ENCODE data around the gene RTN4RL2. TPM values are rescaled to one million over a fixed set of nuclear protein-coding genes. Genes with fewer than 3 reads are reported as not detected.
A peak's percentile ranks its signal among the peaks of the same experiment; 100 is the strongest.

RTN4RL2 gene
- total RNA-seq, 1 donor from 2014 or later: 4.8 TPM

DNA sequence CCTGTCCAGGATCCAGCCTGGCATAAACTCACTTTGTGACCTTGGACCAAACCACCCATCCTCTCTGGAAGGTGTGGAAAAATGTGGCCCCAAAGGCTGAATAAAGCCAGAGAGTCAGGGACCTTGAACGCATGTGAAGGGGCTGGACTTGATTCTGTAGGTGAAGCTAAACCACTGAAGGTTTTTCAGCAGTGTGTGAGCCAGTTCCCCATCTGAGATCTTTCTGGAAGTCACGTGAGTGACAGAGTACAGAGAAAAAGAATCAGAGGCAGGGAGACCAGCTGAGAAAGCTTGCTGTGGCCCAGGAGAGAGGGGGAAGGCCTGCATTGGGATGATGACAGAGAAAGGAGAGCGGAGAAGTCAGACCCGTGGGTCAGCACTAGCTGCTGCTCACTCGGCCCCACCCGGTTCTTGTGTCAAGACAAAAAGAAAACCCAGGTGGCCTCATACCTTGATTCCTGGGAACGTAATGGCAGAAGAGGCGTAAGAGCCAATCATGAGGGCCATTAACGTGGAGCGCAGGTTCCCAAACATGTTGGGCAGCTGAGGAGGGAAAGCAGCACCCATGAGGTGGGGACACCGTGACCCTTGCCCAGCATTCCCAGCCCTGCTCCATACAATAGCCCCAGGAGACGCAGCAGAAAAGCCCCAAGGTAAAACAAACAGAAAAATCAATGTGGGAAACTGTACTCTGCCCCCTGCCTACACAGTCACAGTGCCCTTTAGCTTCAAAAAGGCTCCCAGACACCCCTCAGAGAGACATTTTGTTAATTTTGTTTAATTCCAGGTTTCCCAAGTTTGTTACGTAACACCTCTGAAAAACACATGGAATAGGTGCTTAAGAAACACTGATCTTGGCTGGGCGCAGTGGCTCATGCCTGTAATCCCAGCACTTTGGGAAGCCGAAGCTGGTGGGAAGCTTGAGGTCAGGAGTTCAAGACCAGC lies 37.2 kb downstream of the RTN4RL2 start:
- peaks cover 26% of the 10 kb centered on the region for H3K4me1 ChIP-seq
- ATAC-seq (no peak), DNase-seq (no peak)
- no peaks in the 10 kb centered on the region for H3K27me3 ChIP-seq (ENCODE audit: low read depth)
- intact Hi-C loops (cut with DNase I): no loop called here
- no peak overlapping the region for H3K4me3 ChIP-seq
- peaks cover 14% of the 10 kb centered on the region for H3K36me3 ChIP-seq
- no peaks in the 10 kb centered on the region for H3K9me3 ChIP-seq
- H3K27ac ChIP-seq: no peak overlapping the region
- TF ChIP-seq, protein P1, sequence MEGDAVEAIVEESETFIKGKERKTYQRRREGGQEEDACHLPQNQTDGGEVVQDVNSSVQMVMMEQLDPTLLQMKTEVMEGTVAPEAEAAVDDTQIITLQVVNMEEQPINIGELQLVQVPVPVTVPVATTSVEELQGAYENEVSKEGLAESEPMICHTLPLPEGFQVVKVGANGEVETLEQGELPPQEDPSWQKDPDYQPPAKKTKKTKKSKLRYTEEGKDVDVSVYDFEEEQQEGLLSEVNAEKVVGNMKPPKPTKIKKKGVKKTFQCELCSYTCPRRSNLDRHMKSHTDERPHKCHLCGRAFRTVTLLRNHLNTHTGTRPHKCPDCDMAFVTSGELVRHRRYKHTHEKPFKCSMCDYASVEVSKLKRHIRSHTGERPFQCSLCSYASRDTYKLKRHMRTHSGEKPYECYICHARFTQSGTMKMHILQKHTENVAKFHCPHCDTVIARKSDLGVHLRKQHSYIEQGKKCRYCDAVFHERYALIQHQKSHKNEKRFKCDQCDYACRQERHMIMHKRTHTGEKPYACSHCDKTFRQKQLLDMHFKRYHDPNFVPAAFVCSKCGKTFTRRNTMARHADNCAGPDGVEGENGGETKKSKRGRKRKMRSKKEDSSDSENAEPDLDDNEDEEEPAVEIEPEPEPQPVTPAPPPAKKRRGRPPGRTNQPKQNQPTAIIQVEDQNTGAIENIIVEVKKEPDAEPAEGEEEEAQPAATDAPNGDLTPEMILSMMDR (IDR thresholded peaks at IDR 0.05): no peak

DNA sequence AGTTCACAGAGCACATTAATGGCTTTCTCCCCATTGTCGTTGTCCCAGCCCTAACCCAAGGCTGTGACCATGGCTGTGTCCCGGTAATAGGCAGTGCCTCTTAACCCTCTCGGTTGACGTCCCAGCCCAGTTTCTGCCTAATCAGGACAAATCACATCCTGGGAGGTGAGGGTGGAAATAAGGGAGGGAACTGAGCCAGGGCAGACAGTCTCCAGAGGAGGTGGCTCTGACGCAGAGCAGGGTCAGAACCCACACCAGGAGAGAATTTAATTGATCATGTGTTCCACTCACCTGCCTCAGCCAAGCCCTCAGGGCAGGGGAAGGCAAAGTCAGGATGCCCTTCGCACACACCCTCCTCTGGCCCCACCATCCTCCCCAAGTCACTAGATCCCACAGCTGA lies 38.2 kb downstream of the RTN4RL2 start:
- TF ChIP-seq, protein P1 (IDR thresholded peaks at IDR 0.05): no peak
- Histone ChIP-seq H3K36me3 (peaks cover 14% of the 10 kb centered on the region), H3K27me3 (ENCODE audit: low read depth) (no peaks in the 10 kb centered on the region), H3K27ac (peak overlapping the region; percentile 63), H3K4me1 (peaks cover 26% of the 10 kb centered on the region), H3K4me3 (no peak overlapping the region), H3K9me3 (no peaks in the 10 kb centered on the region)
- DNase-seq (no peak), ATAC-seq (no peak)
- intact Hi-C loops (cut with DNase I): no loop called here

DNA sequence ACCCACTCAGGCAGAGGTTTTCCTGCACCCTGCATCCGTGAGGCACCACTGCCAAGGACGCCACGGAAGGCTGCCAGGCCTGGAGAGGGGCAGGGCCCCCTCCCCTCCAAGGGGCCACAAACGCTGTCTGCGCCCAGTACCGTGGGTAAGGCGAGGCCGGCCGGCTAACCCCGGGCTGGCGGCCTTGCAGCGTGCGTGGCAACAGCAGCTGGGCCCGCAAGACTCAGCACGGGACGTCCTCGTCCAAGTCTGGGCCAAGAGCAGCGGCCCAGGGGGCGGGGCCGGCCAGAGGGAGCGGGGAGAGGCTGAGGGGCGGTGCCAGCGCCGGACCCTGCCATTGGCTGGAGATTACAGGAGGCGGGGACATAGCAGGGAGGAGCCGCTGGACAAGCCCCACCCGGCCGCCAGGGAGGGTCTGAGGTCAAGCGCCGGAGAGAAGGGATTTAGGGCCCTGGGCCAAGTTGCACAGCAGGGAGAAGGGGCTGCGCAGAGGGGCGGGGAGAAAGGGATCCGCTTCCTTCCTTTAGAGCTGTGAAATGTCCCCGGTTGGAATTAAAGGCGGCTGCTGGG lies 39.2 kb downstream of the RTN4RL2 start:
- Histone ChIP-seq H3K9me3 (no peaks in the 10 kb centered on the region), H3K27ac (peak overlapping the region; percentile 63), H3K27me3 (ENCODE audit: low read depth) (no peaks in the 10 kb centered on the region), H3K4me1 (peaks cover 26% of the 10 kb centered on the region), H3K4me3 (peak overlapping the region; percentile 39), H3K36me3 (peaks cover 7% of the 10 kb centered on the region)
- DNase-seq (peak; percentile 95), ATAC-seq (peak; percentile 99 to 100)
- TF ChIP-seq, protein P1 (IDR thresholded peaks at IDR 0.05): no peak
- intact Hi-C loops (cut with DNase I): no loop called here

DNA sequence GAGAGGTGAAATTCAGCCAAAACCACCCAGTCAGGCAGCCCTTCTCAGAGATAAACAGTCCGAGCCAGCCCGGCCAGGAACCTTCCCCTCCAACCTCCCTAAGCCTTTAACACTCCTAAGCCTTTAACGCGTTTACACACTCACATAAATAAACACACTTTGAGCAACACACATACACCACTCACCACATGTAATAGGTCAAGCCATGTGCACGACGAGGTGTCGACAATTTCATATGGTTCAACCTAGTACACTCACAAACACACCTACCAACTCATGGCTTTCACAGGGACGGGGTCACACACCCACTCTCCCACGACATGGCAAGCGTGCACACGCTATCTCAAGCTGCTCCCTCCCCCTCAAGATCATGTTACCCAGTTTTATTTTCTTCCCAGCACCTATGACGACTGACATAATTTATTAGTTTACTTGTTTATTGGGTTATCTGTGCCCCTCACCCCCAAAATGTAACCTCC lies 39.7 kb downstream of the RTN4RL2 start:
- Histone ChIP-seq H3K36me3 (peaks cover 10% of the 10 kb centered on the region), H3K4me1 (peaks cover 26% of the 10 kb centered on the region), H3K27ac (peak overlapping the region; percentile 63), H3K4me3 (peak overlapping the region; percentile 39), H3K27me3 (ENCODE audit: low read depth) (no peaks in the 10 kb centered on the region), H3K9me3 (no peaks in the 10 kb centered on the region)
- TF ChIP-seq, protein P1 (IDR thresholded peaks at IDR 0.05): no peak
- intact Hi-C loops (cut with DNase I): no loop called here
- ATAC-seq (peak in 1 of 2 donors; percentile 64), DNase-seq (no peak)

DNA sequence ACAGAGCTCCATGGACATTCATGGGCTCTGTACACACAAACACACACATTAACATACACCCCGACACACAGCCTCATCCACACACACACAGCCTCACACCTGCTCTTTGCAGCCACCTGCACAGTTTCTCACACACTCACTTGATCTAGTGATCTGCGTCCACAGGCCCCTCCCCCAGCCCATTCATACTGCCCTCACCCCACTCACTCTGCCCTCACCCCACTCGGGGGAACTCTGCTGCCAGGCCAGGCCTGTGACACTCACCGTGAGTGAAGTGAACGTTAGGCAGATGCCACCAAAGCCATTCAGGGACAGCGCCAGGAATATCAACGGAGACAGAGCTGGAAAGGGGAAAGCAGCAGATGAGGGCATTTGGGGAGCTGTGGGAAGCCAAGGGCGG lies 40.2 kb downstream of the RTN4RL2 start:
- ATAC-seq (no peak), DNase-seq (no peak)
- H3K36me3 ChIP-seq: peaks cover 13% of the 10 kb centered on the region
- TF ChIP-seq, protein P1 (IDR thresholded peaks at IDR 0.05): no peak
- intact Hi-C loops (cut with DNase I): no loop called here
- peak overlapping the region; percentile 63 for H3K27ac ChIP-seq
- H3K4me3 ChIP-seq: no peak overlapping the region
- H3K9me3 ChIP-seq: no peaks in the 10 kb centered on the region
- peaks cover 26% of the 10 kb centered on the region for H3K4me1 ChIP-seq
- H3K27me3 ChIP-seq (ENCODE audit: low read depth): no peaks in the 10 kb centered on the region
